ENCODE measurements around the gene CSF2RB. TPM values are rescaled to one million over a fixed set of nuclear protein-coding genes. Genes with fewer than 3 reads are reported as not detected.
A peak's percentile ranks its signal among the peaks of the same experiment; 100 is the strongest.

Gene CSF2RB
- 14.7 TPM for polyA plus RNA-seq (2012; ENCODE audit: missing spikeins)

GRCh38 chr22:36913427-36914389 lies at the start of gene CSF2RB:
Gene CSF2RB (plus strand): TSS chr22:36913628. CDS start chr22:36922208, 8,580 bp downstream.
- FAIRE-seq (peak; percentile 92), DNase-seq (ENCODE audit: insufficient read length) (no peak)
- TF ChIP-seq POLR2A (IDR thresholded peaks at IDR 0.05; ENCODE audit: low read depth, low read length): peak; percentile 54
- no peak for TF ChIP-seq TAF1 (IDR thresholded peaks at IDR 0.05; ENCODE audit: borderline replicate concordance, low read depth, low read length)
- TF ChIP-seq POLR2AphosphoS5 (IDR thresholded peaks at IDR 0.05; ENCODE audit: low read depth, low read length): peak; percentile 43; the same call in 1 of the 2 replicates

GRCh38 chr22:36863979-36864378 lies 49.4 kb upstream of the CSF2RB start:
- DNase-seq (ENCODE audit: insufficient read length): no peak
- TF ChIP-seq TAF1 (IDR thresholded peaks at IDR 0.05; ENCODE audit: borderline replicate concordance, low read depth, low read length) (no peak), POLR2A (IDR thresholded peaks at IDR 0.05; ENCODE audit: low read depth, low read length) (no peak), POLR2AphosphoS5 (IDR thresholded peaks at IDR 0.05; ENCODE audit: low read depth, low read length) (no peak)
- FAIRE-seq: no peak

- DNase-seq (ENCODE audit: insufficient read length) (no peak), FAIRE-seq (no peak)
- TF ChIP-seq POLR2A (IDR thresholded peaks at IDR 0.05; ENCODE audit: low read depth, low read length): no peak
- TF ChIP-seq TAF1 (IDR thresholded peaks at IDR 0.05; ENCODE audit: borderline replicate concordance, low read depth, low read length): no peak
- no peak for TF ChIP-seq POLR2AphosphoS5 (IDR thresholded peaks at IDR 0.05; ENCODE audit: low read depth, low read length)
Measured at GRCh38 chr22:36864454-36865215, 48.8 kb upstream of the CSF2RB start.

DNA sequence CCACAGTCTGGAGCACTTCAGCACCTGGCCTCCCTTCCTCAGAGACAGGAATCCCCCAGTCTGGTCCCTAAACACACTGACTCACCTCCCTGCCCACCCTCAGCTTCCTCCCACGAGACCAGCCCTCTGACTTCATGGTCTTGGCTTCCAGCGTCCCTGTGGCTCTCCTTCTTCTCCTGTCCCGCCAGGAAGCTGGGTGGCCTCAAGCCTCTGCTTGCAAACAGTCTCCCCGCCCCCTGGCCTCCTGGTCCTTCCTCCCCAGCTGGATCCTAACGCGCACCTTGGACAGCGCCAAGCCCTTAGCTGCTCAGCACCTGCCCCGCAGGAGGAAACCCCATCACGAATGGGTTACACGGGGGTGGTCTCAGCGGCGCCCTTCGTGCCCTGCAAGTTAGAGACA lies 48.1 kb upstream of the CSF2RB start:
- FAIRE-seq (no peak), DNase-seq (ENCODE audit: insufficient read length) (no peak)
- TF ChIP-seq POLR2AphosphoS5 (IDR thresholded peaks at IDR 0.05; ENCODE audit: low read depth, low read length): no peak

GRCh38 chr22:36867695-36868094 lies 45.7 kb upstream of the CSF2RB start:
- no peak for DNase-seq (ENCODE audit: insufficient read length)
- TF ChIP-seq POLR2AphosphoS5 (IDR thresholded peaks at IDR 0.05; ENCODE audit: low read depth, low read length): no peak
- no peak for FAIRE-seq

DNA sequence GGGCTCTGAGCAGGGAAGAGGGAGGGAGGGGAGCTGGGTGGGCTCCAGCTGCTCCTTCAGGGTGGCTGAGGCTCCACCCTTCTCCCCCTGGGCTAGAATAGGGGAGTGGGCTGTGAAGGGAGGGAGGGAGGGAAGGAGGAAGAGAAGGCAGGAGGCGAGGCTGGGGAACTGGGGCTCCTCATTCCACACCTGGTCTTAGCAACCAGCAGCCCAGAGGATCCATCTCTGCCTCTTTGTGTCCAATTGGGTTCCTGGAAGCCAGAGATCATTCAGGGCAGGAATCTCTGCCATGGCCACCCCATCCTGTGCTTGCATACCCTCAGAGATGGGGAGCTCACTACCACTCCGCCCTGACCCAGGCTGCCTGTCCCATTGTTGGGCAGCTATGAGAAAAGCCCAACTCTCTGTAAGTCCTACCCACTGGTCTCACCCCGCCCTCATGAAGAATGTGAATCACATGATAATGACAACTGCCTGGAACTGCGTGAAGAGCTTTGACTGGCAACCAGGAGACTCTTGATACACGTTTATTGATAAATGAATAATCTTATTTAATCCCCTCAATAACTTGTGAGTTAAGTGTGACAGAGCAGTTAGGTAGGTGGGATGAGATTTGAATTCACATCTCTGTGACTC lies 44.8 kb upstream of the CSF2RB start:
- FAIRE-seq: no peak
- no peak for TF ChIP-seq POLR2AphosphoS5 (IDR thresholded peaks at IDR 0.05; ENCODE audit: low read depth, low read length)
- TF ChIP-seq TAF1 (IDR thresholded peaks at IDR 0.05; ENCODE audit: borderline replicate concordance, low read depth, low read length): no peak
- TF ChIP-seq POLR2A (IDR thresholded peaks at IDR 0.05; ENCODE audit: low read depth, low read length): no peak

GRCh38 chr22:36870250-36870649 lies 43.2 kb upstream of the CSF2RB start:
- DNase-seq (ENCODE audit: insufficient read length) (no peak), FAIRE-seq (no peak)
- TF ChIP-seq POLR2AphosphoS5 (IDR thresholded peaks at IDR 0.05; ENCODE audit: low read depth, low read length): no peak

More for the DNA sequence above, 44.8 kb upstream of the CSF2RB start:
- DNase-seq (ENCODE audit: insufficient read length): no peak

DNA sequence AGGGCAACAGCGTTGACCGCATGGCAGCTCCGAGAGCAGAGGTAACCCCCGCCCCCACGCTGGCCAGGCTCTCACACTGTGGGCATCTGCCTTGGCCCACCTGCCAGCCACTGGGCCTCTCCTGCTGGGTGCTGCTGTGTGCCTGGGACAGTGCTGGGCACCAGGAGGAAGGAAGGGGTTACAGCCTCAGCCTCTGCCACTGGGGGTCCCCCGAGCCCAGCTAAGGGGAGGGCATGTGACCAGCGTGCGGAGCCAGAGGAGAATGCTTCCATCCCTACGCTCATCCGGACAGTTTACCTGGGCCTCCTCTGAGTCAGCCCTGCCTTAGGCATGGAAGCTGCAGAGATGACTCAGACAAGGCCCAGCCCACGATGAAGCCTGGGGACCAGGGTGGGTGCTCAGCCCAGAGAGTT lies 41.8 kb upstream of the CSF2RB start:
- no peak for FAIRE-seq
- TF ChIP-seq POLR2A (IDR thresholded peaks at IDR 0.05; ENCODE audit: low read depth, low read length) (no peak), TAF1 (IDR thresholded peaks at IDR 0.05; ENCODE audit: borderline replicate concordance, low read depth, low read length) (no peak), POLR2AphosphoS5 (IDR thresholded peaks at IDR 0.05; ENCODE audit: low read depth, low read length) (no peak)
- no peak for DNase-seq (ENCODE audit: insufficient read length)

DNA sequence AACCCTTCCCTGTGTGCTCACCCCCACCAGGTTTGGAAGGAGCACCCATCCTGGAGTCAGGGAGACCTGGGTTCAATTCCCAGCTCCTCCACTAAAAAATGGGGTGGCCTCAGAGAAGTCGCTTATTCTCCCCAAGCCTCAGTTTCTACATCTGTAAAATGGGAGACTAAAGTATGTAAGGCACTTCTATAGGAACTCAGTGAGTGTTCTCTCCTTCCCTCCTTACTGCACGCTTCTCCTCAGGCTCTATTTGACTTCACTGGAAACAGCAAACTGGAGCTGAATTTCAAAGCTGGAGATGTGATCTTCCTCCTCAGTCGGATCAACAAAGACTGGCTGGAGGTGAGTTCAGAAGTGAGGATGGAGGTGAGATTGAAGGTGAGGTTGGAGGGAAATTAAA lies 41.3 kb upstream of the CSF2RB start:
- FAIRE-seq: no peak
- DNase-seq (ENCODE audit: insufficient read length): no peak
- no peak for TF ChIP-seq TAF1 (IDR thresholded peaks at IDR 0.05; ENCODE audit: borderline replicate concordance, low read depth, low read length)
- no peak for TF ChIP-seq POLR2A (IDR thresholded peaks at IDR 0.05; ENCODE audit: low read depth, low read length)
- TF ChIP-seq POLR2AphosphoS5 (IDR thresholded peaks at IDR 0.05; ENCODE audit: low read depth, low read length): no peak

GRCh38 chr22:36872866-36873498 lies 40.4 kb upstream of the CSF2RB start:
- DNase-seq (ENCODE audit: insufficient read length) (no peak), FAIRE-seq (peak; percentile 51)
- no peak for TF ChIP-seq POLR2AphosphoS5 (IDR thresholded peaks at IDR 0.05; ENCODE audit: low read depth, low read length)
- TF ChIP-seq POLR2A (IDR thresholded peaks at IDR 0.05; ENCODE audit: low read depth, low read length): no peak
- no peak for TF ChIP-seq TAF1 (IDR thresholded peaks at IDR 0.05; ENCODE audit: borderline replicate concordance, low read depth, low read length)

GRCh38 chr22:36873614-36874308 lies 39.7 kb upstream of the CSF2RB start:
- TF ChIP-seq POLR2AphosphoS5 (IDR thresholded peaks at IDR 0.05; ENCODE audit: low read depth, low read length) (0 out of 2 replicates have a peak, but pooled peaks have one; percentile 29), TAF1 (IDR thresholded peaks at IDR 0.05; ENCODE audit: borderline replicate concordance, low read depth, low read length) (no peak), POLR2A (IDR thresholded peaks at IDR 0.05; ENCODE audit: low read depth, low read length) (no peak)
- FAIRE-seq (peak; percentile 98), DNase-seq (ENCODE audit: insufficient read length) (peak; percentile 62)

All from GM12892 (cell line).